Globus pallidus (tissue), 1 donor: ENCODE measurements around the gene LRP1B.
"Not testable (repeated sequence)": the region's sequence is repeated elsewhere in the genome, so short reads cannot be mapped to it uniquely, and the experiment has no call there.

Source experiments
- DNase-seq: peaks from one replicate; pipeline ENCODE4 v3.0.0-alpha.2; 2015; ENCODE audit warnings: low spot score

LRP1B gene

GRCh38 chr2:140436936-140437335, 1693.9 kb downstream of the LRP1B start:
- DNase-seq = no peak

DNA sequence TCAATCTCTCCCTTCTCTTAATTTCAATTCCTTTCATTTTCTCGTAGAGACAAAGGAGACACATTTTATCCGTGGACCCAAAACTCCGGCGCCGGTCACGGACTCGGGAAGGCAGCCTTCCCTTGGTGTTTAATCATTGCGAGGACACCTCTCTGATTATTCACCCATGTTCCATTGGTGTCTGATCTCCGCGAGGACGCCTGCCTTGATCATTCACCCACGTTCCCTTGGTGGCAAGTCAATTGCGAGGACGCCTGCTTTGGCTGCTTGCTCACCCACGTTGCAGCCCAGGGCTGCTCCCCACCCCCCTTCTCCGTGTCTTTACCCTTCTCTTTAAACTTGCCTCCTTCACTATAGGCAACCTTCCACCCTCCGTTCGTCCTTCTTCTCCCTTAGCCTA, 1703.8 kb downstream of the LRP1B start:
- DNase-seq = not testable (repeated sequence)

DNA sequence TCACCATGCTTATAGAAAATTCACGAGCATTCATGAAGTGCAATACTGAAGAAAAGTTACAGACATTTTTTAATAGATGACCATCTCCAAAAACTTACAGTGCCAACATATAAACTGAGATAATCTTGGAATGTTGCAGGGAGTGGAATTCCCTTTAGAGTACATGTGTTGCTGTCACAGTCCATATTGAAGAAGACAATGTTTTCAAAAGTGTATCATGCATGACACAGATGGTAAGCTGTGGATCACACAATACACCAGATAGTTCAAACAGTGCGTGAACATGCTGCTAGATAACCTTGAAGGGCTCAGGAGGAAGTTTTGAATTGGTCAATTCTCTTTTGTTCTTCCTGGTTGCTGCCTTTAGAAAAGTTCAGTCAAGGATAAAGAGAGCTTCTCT, 1706.3 kb downstream of the LRP1B start:
- DNase-seq = no peak

DNA sequence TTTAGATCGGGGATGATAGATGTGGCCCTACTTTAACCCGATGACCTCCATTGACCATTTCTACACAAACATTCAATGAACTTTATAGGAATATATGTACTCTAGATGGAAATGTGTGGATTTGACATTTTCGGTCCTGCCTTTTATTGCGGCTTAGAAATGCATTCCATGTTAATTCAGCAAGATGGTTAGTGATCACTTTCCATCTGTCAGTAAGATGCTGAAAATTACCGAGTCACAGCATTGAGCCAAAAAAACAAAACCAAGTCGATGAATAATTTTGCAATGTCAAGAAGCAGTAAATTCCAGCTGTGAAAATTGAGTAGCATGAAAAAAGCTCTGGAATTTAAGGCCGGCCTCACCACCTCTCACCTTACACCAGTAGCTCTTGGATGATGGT, 1708.1 kb downstream of the LRP1B start:
- no peak for DNase-seq

DNA sequence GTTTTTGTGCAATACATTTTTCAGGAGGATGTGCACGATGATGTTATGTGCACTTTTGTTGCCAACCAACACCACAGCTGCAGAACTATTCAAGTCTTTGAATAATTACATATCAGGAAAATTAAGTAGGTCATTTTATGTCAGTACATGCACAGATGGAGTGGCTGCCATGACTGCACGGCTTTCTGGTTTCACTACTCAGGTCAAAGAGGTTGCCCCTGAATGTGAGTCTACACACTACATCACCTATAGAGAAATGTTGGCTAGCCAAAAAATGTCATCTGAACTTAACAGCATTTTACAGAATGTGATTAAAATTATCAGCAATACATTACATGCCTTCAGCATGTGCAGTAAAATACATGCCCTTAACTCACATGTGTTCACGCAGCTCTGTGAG, 1713.3 kb downstream of the LRP1B start:
- DNase-seq = no peak

DNA sequence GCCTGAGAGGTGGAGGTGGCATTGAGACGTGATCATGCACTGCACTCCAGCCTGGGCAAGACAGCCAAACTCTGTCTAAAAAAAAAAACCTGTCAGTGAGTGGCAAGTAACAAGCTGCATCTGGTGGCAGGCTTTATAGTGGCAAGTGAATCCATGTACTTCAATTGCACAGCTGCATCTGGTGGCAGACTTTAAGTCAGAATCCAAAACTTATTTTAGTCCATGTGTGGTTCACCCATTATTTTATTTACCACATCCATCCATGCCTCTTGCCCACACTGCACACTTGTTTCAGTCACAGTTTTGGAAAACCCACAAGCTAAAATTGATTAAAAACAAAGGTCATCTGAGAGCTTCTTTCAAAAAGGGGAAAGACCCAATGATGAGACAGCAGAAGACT, 1714.2 kb downstream of the LRP1B start:
- DNase-seq = no peak

GRCh38 chr2:140415035-140415434, 1715.8 kb downstream of the LRP1B start:
- not testable (repeated sequence) for DNase-seq

GRCh38 chr2:140410695-140411094, 1720.1 kb downstream of the LRP1B start:
- no peak for DNase-seq

- no peak for DNase-seq
Measured at GRCh38 chr2:140401056-140401455, 1729.8 kb downstream of the LRP1B start.

DNA sequence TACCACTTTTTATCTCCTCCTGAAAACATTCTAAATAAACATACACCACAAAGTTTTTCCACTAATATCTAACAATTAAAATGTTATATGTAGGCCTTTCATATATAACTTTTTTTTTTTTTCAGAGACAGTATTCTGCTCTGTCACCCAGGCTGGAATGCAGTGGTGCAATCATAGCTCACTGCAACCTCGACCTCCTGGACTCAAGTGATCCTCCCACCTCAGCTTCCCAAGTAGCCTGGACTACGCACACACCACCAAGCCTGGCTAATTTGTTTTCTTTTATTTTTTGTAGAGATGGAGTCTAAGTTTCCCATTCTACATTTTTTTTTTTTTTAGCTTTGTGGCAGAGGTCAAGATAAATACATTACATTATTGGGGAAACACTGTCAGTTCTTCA, 1738.0 kb downstream of the LRP1B start:
- DNase-seq = no peak

DNA sequence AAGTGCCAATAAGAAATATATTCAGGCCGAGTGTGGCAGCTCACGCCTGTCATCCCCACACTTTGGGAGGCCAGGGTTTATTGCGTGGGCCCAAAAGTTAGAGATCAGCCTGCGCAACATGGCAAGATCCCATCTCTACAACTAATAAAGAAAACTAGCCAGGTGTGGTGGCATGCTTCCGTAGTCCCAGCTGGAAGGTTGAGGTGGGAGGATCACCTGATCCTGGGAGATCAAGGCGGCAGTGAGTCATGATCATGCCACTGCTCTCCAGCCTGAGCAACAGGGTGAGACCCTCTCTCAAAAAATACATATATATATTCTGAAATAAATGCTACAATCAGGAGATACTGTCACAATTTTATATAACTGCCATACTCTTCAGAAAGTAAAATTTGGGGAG, 1745.9 kb downstream of the LRP1B start:
- DNase-seq = no peak

DNA sequence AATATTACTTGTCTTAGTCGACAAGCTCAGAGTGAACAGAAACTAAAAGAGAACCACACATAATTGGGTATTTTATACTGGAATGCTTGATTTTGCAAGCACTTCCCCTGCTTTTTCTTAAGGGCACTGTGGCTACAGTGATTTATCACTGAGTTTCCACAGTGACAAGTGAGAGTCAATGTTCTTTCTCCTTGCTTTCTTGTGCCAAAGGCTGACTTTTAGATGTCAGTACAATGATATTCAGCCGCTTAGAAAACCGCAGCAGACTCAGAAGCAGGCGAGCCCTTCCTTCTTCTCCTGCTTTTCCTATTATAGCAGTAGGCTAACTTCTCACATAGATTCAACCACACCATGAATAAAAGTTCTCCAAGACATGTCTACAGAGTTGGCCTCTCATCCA, 1747.0 kb downstream of the LRP1B start:
- DNase-seq = no peak

GRCh38 chr2:140376686-140377085, 1754.1 kb downstream of the LRP1B start:
- no peak for DNase-seq

DNA sequence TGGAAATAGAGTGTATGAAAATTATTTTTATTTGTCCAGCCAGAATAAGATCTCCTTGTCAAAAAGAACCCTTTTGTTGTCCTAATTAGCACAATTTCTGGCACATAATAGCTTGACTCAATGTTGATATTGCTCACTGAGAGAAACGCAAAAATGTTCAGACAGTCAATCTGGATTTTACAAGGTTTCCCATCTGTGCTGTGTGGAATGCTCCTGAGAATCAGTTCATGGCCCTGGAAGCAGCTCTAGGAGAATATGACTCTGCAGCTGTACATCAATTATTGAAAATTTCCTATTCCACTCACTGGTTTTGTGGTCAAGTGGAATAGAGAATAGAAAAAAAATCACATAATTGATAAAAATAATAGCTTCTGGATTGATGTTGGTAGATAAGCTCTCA, 1767.7 kb downstream of the LRP1B start:
- DNase-seq = no peak

DNA sequence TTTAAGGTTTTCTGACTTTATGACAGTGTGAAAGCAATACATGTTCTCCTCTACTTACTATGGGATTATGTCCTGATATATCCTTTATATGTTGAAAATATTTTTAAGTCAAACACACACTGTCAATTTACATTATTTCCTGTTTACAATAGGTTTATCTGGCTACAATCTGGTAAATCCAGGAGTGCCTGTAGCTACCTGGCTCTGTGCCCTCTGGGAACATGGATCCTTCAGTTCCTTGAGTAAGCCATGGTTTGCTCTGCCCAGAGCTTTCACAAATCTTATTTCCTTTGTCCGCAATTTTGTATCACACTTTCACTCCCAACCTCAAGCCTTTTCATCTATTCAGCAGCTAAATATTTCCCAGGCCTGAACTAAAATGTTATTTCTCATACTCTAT, 1768.5 kb downstream of the LRP1B start:
- DNase-seq = no peak

DNA sequence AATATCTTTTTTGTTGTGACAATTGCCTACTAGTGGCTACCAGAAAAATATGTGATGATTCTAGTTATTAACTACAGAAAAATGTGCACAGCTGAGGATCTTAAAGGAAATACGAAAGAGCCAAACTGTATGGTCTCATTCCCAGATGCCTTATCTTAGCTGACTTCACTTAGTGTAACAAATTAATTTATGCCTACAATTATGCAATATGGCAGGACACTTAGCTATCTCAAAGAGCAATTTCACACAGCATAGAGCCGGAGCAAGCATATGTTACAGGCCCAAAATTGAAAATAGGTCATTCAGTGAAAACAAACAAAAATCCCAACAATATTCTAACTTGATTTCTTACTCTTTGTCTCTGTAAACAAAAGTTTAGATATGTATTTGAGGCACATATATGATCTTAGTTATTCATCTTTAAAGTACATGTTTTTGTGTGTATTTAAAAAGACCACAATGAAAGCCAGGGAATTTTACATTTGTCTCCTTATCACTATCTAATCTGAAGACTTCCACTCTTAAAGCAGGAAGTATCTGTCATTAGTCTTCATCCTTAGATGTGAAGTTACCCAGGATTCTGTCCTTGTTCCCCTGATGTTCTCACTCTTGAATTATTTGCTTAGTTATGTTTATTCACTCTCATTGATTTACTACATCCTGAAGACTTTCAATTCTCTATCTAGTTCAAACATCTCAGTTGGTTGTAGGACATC, 1771.6 kb downstream of the LRP1B start:
- no peak for DNase-seq

DNA sequence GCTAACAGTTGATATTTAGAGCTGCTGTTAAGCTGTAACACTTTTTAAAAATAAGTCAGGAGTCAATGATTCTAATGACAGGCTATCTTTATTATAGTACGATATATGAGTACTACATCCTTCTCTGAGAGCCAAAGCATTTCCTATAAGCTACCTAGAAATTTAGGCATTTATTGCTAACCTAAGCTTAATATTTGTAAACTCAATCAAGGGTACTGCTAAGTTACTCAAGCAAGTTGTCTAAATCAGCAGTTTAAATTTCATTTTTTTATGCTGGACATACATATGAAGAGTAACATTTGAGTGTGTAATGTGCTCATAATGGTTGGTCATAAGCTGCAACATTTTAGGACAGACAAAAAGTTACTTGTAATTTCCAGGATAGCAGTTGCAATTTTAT, 1774.1 kb downstream of the LRP1B start:
- no peak for DNase-seq

DNA sequence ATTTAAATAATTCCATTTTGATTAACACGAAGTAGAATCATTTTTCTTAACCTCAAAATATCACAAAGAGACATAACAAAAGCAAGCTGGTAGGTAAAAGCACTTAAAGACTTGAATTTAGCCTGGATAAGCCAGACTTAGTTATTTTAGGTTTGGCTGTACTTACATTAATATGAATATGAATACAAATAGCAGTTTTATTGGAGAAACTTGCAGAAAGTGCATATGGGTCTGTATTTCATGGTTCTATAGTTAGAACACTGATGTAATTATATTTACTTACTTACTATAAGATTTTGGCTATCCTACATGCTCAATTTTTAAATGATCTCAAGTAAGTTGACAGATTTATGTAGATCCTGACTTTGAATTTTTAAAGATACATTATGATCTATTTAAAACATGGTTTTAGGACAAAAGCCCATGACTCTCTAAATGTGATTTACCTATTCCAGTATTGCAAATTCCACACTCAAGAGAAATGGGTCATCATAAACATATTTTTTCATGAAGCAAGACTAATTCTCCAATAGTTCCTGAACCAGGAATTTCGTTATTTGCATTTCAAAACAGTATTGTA, 1775.2 kb downstream of the LRP1B start:
- no peak for DNase-seq

- DNase-seq = no peak
Measured at GRCh38 chr2:140354544-140354943, 1776.3 kb downstream of the LRP1B start.

DNA sequence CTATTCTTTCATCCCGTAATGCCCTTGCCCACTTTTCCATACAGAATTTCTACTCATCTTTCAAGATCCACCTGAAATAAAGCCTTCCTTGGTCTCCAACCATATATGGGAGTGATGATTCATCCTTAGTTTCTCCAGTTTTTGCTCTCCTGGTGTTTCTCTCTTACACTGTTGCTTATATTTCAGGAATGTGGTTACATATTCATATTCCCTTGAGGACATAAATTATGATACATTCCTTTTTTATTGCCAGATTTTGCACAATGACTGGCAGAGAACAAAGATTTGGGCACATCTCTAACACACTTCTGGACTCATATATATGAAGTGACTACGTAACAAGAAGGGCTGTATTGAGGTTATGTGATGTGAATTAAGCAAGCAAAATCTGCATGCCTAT, 1777.3 kb downstream of the LRP1B start:
- DNase-seq = no peak

GRCh38 chr2:140351692-140352091, 1779.1 kb downstream of the LRP1B start:
- no peak for DNase-seq

DNA sequence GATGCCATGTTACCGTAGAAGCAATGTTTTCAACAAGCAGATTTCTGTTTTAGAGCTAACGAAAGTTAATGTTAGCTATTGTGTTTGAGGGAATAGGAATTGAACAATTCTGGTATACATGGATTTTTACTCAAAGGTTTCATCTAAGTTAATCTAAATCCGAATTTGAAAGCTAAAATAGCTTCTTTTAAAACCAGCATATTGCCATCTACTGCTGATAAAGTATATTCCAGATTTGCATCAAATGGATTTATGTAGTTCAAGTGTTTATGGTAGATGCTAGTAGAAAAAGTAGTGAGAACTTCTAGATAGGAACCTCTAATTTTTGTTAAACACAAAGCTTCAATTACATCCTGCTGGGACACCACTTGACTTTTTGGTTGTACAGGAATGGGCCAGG, 1781.1 kb downstream of the LRP1B start:
- no peak for DNase-seq

DNA sequence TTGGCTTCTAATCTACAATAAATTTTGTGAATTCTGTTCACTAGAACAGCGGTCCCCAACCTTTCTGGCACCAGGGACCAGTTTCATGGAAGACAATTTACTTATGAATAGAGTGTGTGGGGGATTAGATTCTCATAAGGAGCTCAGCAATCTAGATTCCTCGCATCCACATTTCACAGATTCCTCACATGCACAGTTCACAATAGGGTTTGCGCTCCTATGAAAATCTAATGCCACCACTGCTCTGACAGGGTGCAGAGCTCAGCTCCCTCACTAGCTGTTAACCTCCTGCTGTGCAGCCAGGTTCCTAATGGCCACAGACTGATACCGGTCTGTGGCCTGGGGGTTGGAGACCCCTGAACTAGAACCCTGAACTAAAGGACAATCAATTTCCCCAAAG, 1782.0 kb downstream of the LRP1B start:
- DNase-seq = no peak

- DNase-seq = no peak
Measured at GRCh38 chr2:140344838-140345237, 1786.0 kb downstream of the LRP1B start.
